PC-3 (cell line): ENCODE results near the gene GDF11. TPM values are rescaled to one million over a fixed set of nuclear protein-coding genes. Genes with fewer than 3 reads are reported as not detected.

ENCODE experiments used
- ATAC-seq: fragments of 200-7000 bp; cut with Tn5 transposase; 2 replicates; pipeline ENCODE4 v1.9.1; 2020; ENCODE audit warnings: mild to moderate bottlenecking, moderate library complexity
- BruUV-seq: library from RNA; stranded (reverse); fragments of 400-500 nt; replicated peaks from 2 replicates; lab custom pipeline; 2021; lab: Mats Ljungman, UMichigan
- CTCF ChIA-PET: fragments of 300-600 bp; sonication (Branson Sonifier 250); formaldehyde crosslinking; loops from one replicate; lab custom pipeline; 2022; ENCODE audit warnings: antibody characterized with exemption; lab: Charles Lee
- POLR2A ChIA-PET: fragments of 300-600 bp; sonication (Branson Sonifier 250); formaldehyde crosslinking; loops from one replicate; lab custom pipeline; 2022; ENCODE audit warnings: antibody characterized with exemption; ENCODE audit not compliant: unreplicated experiment; lab: Charles Lee
- DNase-seq: peaks from one replicate; pipeline ENCODE4 v3.0.0-alpha.2; 2015
- H2AFZ ChIP-seq: fragments of 300-600 bp; sonication (generic); 2 replicates; pipeline ENCODE4 v1.6.0; 2016; ENCODE audit warnings: antibody characterized with exemption, low read length
- H3F3A ChIP-seq: fragments of 300-600 bp; sonication (generic); one replicate; pipeline ENCODE4 v1.6.0; 2017; ENCODE audit warnings: antibody characterized with exemption, low read length, control low read depth, mild to moderate bottlenecking; ENCODE audit not compliant: unreplicated experiment
- H3K27ac ChIP-seq: fragments of 300-600 bp; sonication (generic); 2 replicates; pipeline ENCODE4 v1.5.1; 2016; ENCODE audit warnings: mild to moderate bottlenecking, low read length
- H3K27me3 ChIP-seq: fragments of 300-600 bp; sonication (generic); 2 replicates; pipeline ENCODE4 v1.6.1; 2016; ENCODE audit warnings: low read length, mixed read lengths
- H3K36me3 ChIP-seq: fragments of 300-600 bp; sonication (generic); 2 replicates; pipeline ENCODE4 v1.6.1; 2016; ENCODE audit warnings: low read depth, mixed run types, low read length, mixed read lengths
- H3K4me1 ChIP-seq: fragments of 300-600 bp; sonication (generic); 2 replicates; pipeline ENCODE4 v1.5.1; 2016; ENCODE audit warnings: low read length; ENCODE audit not compliant: insufficient read depth
- H3K4me2 ChIP-seq: fragments of 300-600 bp; sonication (generic); 2 replicates; pipeline ENCODE4 v1.6.0; 2016; ENCODE audit warnings: low read length
- H3K4me3 ChIP-seq: fragments of 300-600 bp; sonication (generic); 2 replicates; pipeline ENCODE4 v1.5.1; 2016; ENCODE audit warnings: mild to moderate bottlenecking, low read length, mixed read lengths
- H3K79me2 ChIP-seq: fragments of 300-600 bp; sonication (generic); 2 replicates; pipeline ENCODE4 v1.6.1; 2017; ENCODE audit warnings: low read length, mixed read lengths
- H3K9ac ChIP-seq: fragments of 300-600 bp; sonication (generic); 2 replicates; pipeline ENCODE4 v1.6.0; 2016; ENCODE audit warnings: mild to moderate bottlenecking, low read length
- H3K9me2 ChIP-seq: fragments of 300-600 bp; sonication (generic); replicated peaks from 2 replicates; pipeline ENCODE4 v1.6.1; 2016; ENCODE audit warnings: mixed run types, low read length, mixed read lengths
- H3K9me3 ChIP-seq: fragments of 300-600 bp; sonication (generic); 2 replicates; pipeline ENCODE4 v1.6.1; 2016; ENCODE audit warnings: low read length, mixed read lengths
- H4K20me1 ChIP-seq: fragments of 300-600 bp; sonication (generic); 2 replicates; pipeline ENCODE4 v1.6.1; 2016; ENCODE audit warnings: low read length, mixed read lengths
- CTCF ChIP-seq: fragments of 300-600 bp; sonication (generic); conservative IDR thresholded peaks from 2 replicates; pipeline ENCODE4 v1.5.1; 2017; ENCODE audit warnings: antibody characterized with exemption, low read depth, mild to moderate bottlenecking, low read length
- EZH2 ChIP-seq: fragments of 300-600 bp; sonication (generic); IDR thresholded peaks from one replicate; pipeline ENCODE4 v1.6.1; 2017; ENCODE audit warnings: antibody characterized with exemption, mild to moderate bottlenecking, low read length; ENCODE audit not compliant: unreplicated experiment
- EZH2phosphoT487 ChIP-seq: fragments of 300-600 bp; sonication (generic); IDR thresholded peaks from 2 replicates; pipeline ENCODE4 v1.6.1; 2018; ENCODE audit warnings: mild to moderate bottlenecking, antibody characterized with exemption, low read length, borderline replicate concordance
- intact Hi-C: fragments of 100-400 bp; cut with micrococcal nuclease; formaldehyde crosslinking; loops from 2 replicates; pipeline ENCODE4 v1.9.0; 2023
- total RNA-seq: library from RNA; depleted of rRNA; stranded (reverse); fragments of >200 nt; gene quantifications from 2 replicates; pipeline ENCODE4 v1.2.3, GENCODE V29; 2014

The GDF11 gene
- total RNA-seq, 1 experiment from 2014 or later: 7.1 TPM

- TF ChIP-seq CTCF: no peak
- peaks cover 27% of the 10 kb centered on the region for H3K79me2 ChIP-seq
- no peaks in the 10 kb centered on the region for H3K9me3 ChIP-seq
- peaks cover under 1% of the 10 kb centered on the region for H4K20me1 ChIP-seq
- no peak overlapping the region for H3K4me2 ChIP-seq
- CTCF ChIA-PET: no interaction called here
- H3K9me2 ChIP-seq: no peaks in the 10 kb centered on the region
- intact Hi-C loops: no loop called here
- no peak overlapping the region for H2AFZ ChIP-seq
- no peak for DNase-seq
- no peaks in the 10 kb centered on the region for H3F3A ChIP-seq
- no peak overlapping the region for H3K27ac ChIP-seq
- POLR2A ChIA-PET: no interaction called here
- H3K4me3 ChIP-seq: no peak overlapping the region
- H3K36me3 ChIP-seq: no peaks in the 10 kb centered on the region; the same call in 1 of the 2 replicates
- no TSS peak for BruUV-seq
- H3K4me1 ChIP-seq: peaks cover 15% of the 10 kb centered on the region
- H3K27me3 ChIP-seq: no peaks in the 10 kb centered on the region
- H3K9ac ChIP-seq: no peak overlapping the region
- no peak for ATAC-seq
These were observed 10.6 kb upstream of the GDF11 start for GRCh38 chr12:55732288-55732687.

DNA sequence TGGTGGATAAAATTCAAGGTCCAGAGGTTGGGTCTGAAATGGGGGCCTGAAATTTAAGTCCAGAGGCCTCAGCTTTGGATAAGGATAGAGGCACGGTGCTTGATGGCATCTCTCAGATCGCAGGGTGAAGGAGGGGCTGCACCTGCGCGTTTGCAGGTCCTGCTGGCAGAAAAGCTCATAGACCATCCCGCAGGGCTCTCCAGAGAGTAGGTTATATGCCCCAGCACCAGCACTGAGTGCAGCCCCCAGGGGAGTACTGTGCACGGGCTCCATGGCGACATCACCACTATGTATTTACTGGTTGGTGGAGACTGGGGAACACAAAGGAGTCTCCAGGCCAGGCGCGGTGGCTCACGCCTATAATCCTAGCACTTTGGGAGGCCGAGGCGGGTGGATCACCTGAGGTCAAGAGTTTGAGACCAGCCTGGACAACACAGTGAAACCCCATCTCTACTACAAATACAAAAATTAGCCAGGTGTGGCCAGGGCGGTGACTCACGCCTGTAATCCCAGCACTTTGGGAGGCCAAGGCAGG is 9.8 kb upstream of the GDF11 start:
- H3K4me2 ChIP-seq: no peak overlapping the region
- CTCF ChIA-PET: no interaction called here

DNA sequence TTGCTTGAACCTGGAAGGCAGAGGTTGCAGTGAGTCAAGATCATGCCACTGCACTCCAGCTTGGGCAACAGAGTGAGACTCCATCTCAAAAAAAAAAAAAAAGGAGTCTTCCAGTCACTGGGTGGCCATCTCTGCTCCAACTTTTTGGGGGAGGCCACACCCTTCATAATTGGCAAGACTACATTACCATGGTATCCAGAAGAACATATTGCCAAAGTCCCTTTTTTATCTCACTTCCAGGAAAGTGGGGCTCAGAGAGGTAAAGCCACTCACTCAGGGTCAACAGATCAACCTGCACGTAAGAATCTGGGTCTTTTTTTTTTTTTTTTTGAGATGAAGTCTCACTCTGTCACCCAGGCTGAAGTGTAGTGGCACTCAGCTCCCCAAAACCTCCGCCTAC is 9.1 kb upstream of the GDF11 start:
- no peak overlapping the region for H3K27ac ChIP-seq
- H3K27me3 ChIP-seq: no peaks in the 10 kb centered on the region
- intact Hi-C loops: no loop called here
- H3K9me3 ChIP-seq: no peaks in the 10 kb centered on the region
- POLR2A ChIA-PET: no interaction called here
- BruUV-seq: no TSS peak
- DNase-seq (no peak), ATAC-seq (no peak)
- no peak overlapping the region for H3K4me3 ChIP-seq
- H3K9ac ChIP-seq: no peak overlapping the region
- TF ChIP-seq CTCF: no peak
- TF ChIP-seq EZH2phosphoT487: no peak
- TF ChIP-seq EZH2: no peak
- H2AFZ ChIP-seq: no peak overlapping the region
- H4K20me1 ChIP-seq: no peaks in the 10 kb centered on the region
- H3K36me3 ChIP-seq: no peaks in the 10 kb centered on the region; the same call in 1 of the 2 replicates
- CTCF ChIA-PET: no interaction called here
- H3K4me1 ChIP-seq: peaks cover 24% of the 10 kb centered on the region
- H3K79me2 ChIP-seq: peaks cover 12% of the 10 kb centered on the region
- H3K4me2 ChIP-seq: no peak overlapping the region
- H3F3A ChIP-seq: no peaks in the 10 kb centered on the region
- no peaks in the 10 kb centered on the region for H3K9me2 ChIP-seq

More for the DNA sequence above, 9.8 kb upstream of the GDF11 start:
- BruUV-seq: no TSS peak
- DNase-seq (no peak), ATAC-seq (no peak)
- Histone ChIP-seq H2AFZ (no peak overlapping the region), H3K9me2 (no peaks in the 10 kb centered on the region), H3K9me3 (no peaks in the 10 kb centered on the region), H3K4me1 (peaks cover 20% of the 10 kb centered on the region), H3K36me3 (no peaks in the 10 kb centered on the region; the same call in 1 of the 2 replicates), H3K27me3 (no peaks in the 10 kb centered on the region), H3K4me3 (no peak overlapping the region), H3F3A (no peaks in the 10 kb centered on the region), H4K20me1 (no peaks in the 10 kb centered on the region), H3K9ac (no peak overlapping the region), H3K79me2 (peaks cover 19% of the 10 kb centered on the region), H3K27ac (no peak overlapping the region)
- no peak for TF ChIP-seq EZH2
- TF ChIP-seq EZH2phosphoT487: no peak
- TF ChIP-seq CTCF: no peak
- intact Hi-C loops: no loop called here
- POLR2A ChIA-PET: no interaction called here
